ENCODE results near the gene ARID3B. TPM values are rescaled to one million over a fixed set of nuclear protein-coding genes. Genes with fewer than 3 reads are reported as not detected.

Gene ARID3B
- total and polyA plus RNA-seq, 2 of the 13 experiments (the other 11 are each of a cell fraction or from before 2014, with no cell fraction given) = 5.3 to 12.8 TPM

- TF ChIP-seq, protein P1, sequence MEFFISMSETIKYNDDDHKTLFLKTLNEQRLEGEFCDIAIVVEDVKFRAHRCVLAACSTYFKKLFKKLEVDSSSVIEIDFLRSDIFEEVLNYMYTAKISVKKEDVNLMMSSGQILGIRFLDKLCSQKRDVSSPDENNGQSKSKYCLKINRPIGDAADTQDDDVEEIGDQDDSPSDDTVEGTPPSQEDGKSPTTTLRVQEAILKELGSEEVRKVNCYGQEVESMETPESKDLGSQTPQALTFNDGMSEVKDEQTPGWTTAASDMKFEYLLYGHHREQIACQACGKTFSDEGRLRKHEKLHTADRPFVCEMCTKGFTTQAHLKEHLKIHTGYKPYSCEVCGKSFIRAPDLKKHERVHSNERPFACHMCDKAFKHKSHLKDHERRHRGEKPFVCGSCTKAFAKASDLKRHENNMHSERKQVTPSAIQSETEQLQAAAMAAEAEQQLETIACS (CRISPR knock-in tag; IDR thresholded peaks at IDR 0.05) = 0 out of 2 replicates have a peak, but pooled peaks have one; percentile 30
- peak; percentile 82; the same call in 1 of the 2 replicates for TF ChIP-seq SMYD3 (CRISPR knock-in tag; IDR thresholded peaks at IDR 0.05)
- TF ChIP-seq SAP130 (CRISPR knock-in tag; IDR thresholded peaks at IDR 0.05; ENCODE audit: low read depth) = peak; percentile 95
- TF ChIP-seq NR3C1 (CRISPR knock-in tag; IDR thresholded peaks at IDR 0.05) = no peak
- TF ChIP-seq ZUFSP (CRISPR knock-in tag; IDR thresholded peaks at IDR 0.05; ENCODE audit: borderline replicate concordance) = no peak
- 0 out of 2 replicates have a peak, but pooled peaks have one; percentile 28 for TF ChIP-seq ZNF432 (CRISPR knock-in tag; IDR thresholded peaks at IDR 0.05; ENCODE audit: borderline replicate concordance)
- TF ChIP-seq, protein P2, sequence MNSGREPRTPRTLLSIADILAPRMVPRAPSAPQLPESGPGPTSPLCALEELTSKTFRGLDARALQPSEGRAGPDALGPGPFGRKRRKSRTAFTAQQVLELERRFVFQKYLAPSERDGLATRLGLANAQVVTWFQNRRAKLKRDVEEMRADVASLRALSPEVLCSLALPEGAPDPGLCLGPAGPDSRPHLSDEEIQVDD (CRISPR knock-in tag; IDR thresholded peaks at IDR 0.05; ENCODE audit: borderline replicate concordance) = peak; percentile 77; the same call in 1 of the 2 replicates
- TF ChIP-seq ZNF256 (CRISPR knock-in tag; conservative IDR thresholded peaks at IDR 0.05) = peak; percentile 75; the same call in 1 of the 2 replicates
- TF ChIP-seq ATF5 (CRISPR knock-in tag; IDR thresholded peaks at IDR 0.05; ENCODE audit: low read depth) = no peak
- no peak for TF ChIP-seq BRCA1 (CRISPR knock-in tag; IDR thresholded peaks at IDR 0.05)
- TF ChIP-seq CHCHD3 (CRISPR knock-in tag; IDR thresholded peaks at IDR 0.05) = peak; percentile 92
- TF ChIP-seq MYC (CRISPR knock-in tag; IDR thresholded peaks at IDR 0.05; ENCODE audit: borderline replicate concordance) = peak; percentile 85
- TF ChIP-seq NFKBIZ (CRISPR knock-in tag; IDR thresholded peaks at IDR 0.05) = peak; percentile 14; the same call in 1 of the 2 replicates
- 0 out of 2 replicates have a peak, but pooled peaks have one; percentile 36 for TF ChIP-seq CC2D1A (CRISPR knock-in tag; IDR thresholded peaks at IDR 0.05)
- no peak; the same call in 1 of the 2 replicates for TF ChIP-seq ZSCAN25 (CRISPR knock-in tag; IDR thresholded peaks at IDR 0.05)
- peak; percentile 56; the same call in 1 of the 2 replicates for TF ChIP-seq ZNF263 (CRISPR knock-in tag; IDR thresholded peaks at IDR 0.05)
- 0 out of 2 replicates have a peak, but pooled peaks have one; percentile 22 for TF ChIP-seq NR1H2 (CRISPR knock-in tag; IDR thresholded peaks at IDR 0.05; ENCODE audit: borderline replicate concordance, low read depth)
- 0 out of 2 replicates have a peak, but pooled peaks have one; percentile 39 for TF ChIP-seq ZNF678 (CRISPR knock-in tag; IDR thresholded peaks at IDR 0.05)
- TF ChIP-seq ZNF616 (CRISPR knock-in tag; IDR thresholded peaks at IDR 0.05; ENCODE audit: low read depth) = peak; percentile 83
- 0 out of 2 replicates have a peak, but pooled peaks have one; percentile 39 for TF ChIP-seq KLF9 (CRISPR knock-in tag; IDR thresholded peaks at IDR 0.05; ENCODE audit: low read depth)
- TF ChIP-seq ZNF546 (CRISPR knock-in tag; conservative IDR thresholded peaks at IDR 0.05) = no peak
- peak; percentile 94 for TF ChIP-seq ZNF563 (CRISPR knock-in tag; IDR thresholded peaks at IDR 0.05)
- TF ChIP-seq RARA (CRISPR knock-in tag; IDR thresholded peaks at IDR 0.05) = peak; percentile 75
- no peak; the same call in 1 of the 2 replicates for TF ChIP-seq ZC3H4 (CRISPR knock-in tag; IDR thresholded peaks at IDR 0.05; ENCODE audit: borderline replicate concordance)
- TF ChIP-seq ZNF138 (CRISPR knock-in tag; IDR thresholded peaks at IDR 0.05; ENCODE audit: low read depth) = peak; percentile 70; the same call in 1 of the 2 replicates
- 0 out of 2 replicates have a peak, but pooled peaks have one; percentile 44 for TF ChIP-seq GTF3A (CRISPR knock-in tag; conservative IDR thresholded peaks at IDR 0.05)
- no peak; the same call in 1 of the 2 replicates for TF ChIP-seq SMAD1 (CRISPR knock-in tag; IDR thresholded peaks at IDR 0.05; ENCODE audit: borderline replicate concordance, low read depth)
These were observed 74.7 kb downstream of the ARID3B start, which contains the start of gene CLK3 (continued) for GRCh38 chr15:74615508-74616365.

All from HepG2 (cell line).